Measurements from ENCODE around the gene SI. TPM values are rescaled to one million over a fixed set of nuclear protein-coding genes. Genes with fewer than 3 reads are reported as not detected.

Gene SI
- total RNA-seq, 6 donors from 2014 or later = not detected

DNA sequence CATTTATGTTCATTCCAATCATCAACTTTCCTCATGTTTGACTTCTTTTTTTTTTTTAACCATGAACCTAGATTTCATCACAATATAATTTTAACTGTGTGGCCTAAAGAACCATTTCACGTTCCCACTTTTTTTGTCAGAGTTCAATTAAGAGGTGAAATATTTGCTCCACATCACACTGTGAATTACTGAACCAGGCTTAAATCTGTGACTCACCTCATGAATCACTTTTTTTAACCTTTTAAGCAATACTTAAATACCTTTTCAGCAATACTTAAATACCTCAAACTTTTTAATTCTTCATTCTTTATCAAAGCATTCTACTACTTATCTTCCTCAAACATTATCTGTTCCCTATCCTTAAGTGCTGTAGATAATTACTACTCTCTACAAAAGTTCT, 137.6 kb downstream of the SI start:
- Histone ChIP-seq H3K4me3 (no peak overlapping the region), H3K27ac (no peak overlapping the region), H3K9me3 (peaks cover 0 to 8% (median 2%) of the 10 kb centered on the region in 4 donors), H3K27me3 (no peaks in the 10 kb centered on the region), H3K36me3 (no peaks in the 10 kb centered on the region), H3K4me1 (no peaks in the 10 kb centered on the region)
- DNase-seq (no peak), ATAC-seq (ENCODE audit: low FRiP score in 2 of 2) (no peak)
- TF ChIP-seq POLR2A (IDR thresholded peaks at IDR 0.05) = no peak
- TF ChIP-seq EP300 (IDR thresholded peaks at IDR 0.05) = no peak
- TF ChIP-seq, protein P1, sequence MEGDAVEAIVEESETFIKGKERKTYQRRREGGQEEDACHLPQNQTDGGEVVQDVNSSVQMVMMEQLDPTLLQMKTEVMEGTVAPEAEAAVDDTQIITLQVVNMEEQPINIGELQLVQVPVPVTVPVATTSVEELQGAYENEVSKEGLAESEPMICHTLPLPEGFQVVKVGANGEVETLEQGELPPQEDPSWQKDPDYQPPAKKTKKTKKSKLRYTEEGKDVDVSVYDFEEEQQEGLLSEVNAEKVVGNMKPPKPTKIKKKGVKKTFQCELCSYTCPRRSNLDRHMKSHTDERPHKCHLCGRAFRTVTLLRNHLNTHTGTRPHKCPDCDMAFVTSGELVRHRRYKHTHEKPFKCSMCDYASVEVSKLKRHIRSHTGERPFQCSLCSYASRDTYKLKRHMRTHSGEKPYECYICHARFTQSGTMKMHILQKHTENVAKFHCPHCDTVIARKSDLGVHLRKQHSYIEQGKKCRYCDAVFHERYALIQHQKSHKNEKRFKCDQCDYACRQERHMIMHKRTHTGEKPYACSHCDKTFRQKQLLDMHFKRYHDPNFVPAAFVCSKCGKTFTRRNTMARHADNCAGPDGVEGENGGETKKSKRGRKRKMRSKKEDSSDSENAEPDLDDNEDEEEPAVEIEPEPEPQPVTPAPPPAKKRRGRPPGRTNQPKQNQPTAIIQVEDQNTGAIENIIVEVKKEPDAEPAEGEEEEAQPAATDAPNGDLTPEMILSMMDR (IDR thresholded peaks at IDR 0.05) = no peak
- no peak for TF ChIP-seq POLR2AphosphoS5 (IDR thresholded peaks at IDR 0.05)
- WGBS, 2 donors = 57 to 65% methylated on average over 1 of the region's 1 CpG

DNA sequence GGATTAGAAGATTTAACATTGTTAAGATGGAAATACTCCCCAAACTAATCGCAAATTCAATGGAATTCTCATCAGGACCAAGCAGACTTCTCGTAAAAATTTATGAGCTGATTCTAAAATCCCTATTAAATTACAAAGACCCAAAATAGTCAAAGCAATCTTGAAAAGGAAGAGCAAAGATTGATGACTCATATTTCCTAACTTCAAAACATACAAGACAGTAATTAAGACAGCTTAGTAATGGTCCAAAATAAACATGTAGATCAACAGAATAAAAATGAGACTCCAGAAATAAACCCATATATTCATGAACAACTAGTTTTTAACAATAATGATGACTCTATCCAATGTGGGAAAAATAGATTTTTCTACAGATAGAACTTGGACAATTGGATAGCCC, 148.7 kb downstream of the SI start:
- Histone ChIP-seq H3K27ac (no peak overlapping the region), H3K9me3 (no peaks in the 10 kb centered on the region), H3K27me3 (no peaks in the 10 kb centered on the region), H3K4me1 (no peaks in the 10 kb centered on the region), H3K4me3 (no peak overlapping the region), H3K36me3 (no peaks in the 10 kb centered on the region)
- DNase-seq (no peak), ATAC-seq (ENCODE audit: low FRiP score in 2 of 2) (no peak)
- 78 to 86% methylated on average over 2 of the region's 2 CpGs for WGBS, 2 donors
- TF ChIP-seq POLR2AphosphoS5 (IDR thresholded peaks at IDR 0.05) (no peak), POLR2A (IDR thresholded peaks at IDR 0.05) (no peak), EP300 (IDR thresholded peaks at IDR 0.05) (no peak)
- TF ChIP-seq, protein P1 (IDR thresholded peaks at IDR 0.05) = no peak

Small RNA genes within 50 kb of the gene (small RNA-seq; reads per million reads assigned to genes)
- 0 reads per million in 4 donors for gene RF00019

Other genes with a start within 250 kb of the SI start
- gene SLITRK3, start 117.9 kb upstream of the SI start, total RNA-seq = under 1 TPM in 3 of 6 donors, not detected in 3; 0.17 to 0.69 (median 0.37) TPM

All from upper lobe of left lung (tissue), 6 donors.